ENCODE measurements around the gene RIPK4.
A peak's percentile ranks its signal among the peaks of the same experiment; 100 is the strongest.

The RIPK4 gene

GRCh38 chr21:41780337-41781049, 13.6 kb upstream of the RIPK4 start:
- TF ChIP-seq ZFX (IDR thresholded peaks at IDR 0.05; ENCODE audit: borderline replicate concordance), result no peak
- TF ChIP-seq CTCF (IDR thresholded peaks at IDR 0.05), result no peak
- H3K27ac ChIP-seq, result peak overlapping the region; percentile 82

GRCh38 chr21:41779659-41780058, 12.8 kb upstream of the RIPK4 start:
- peak overlapping the region; percentile 82 for H3K27ac ChIP-seq

GRCh38 chr21:41778930-41779600, 12.2 kb upstream of the RIPK4 start:
- H3K27ac ChIP-seq, result peak overlapping the region; percentile 82
- TF ChIP-seq CTCF (IDR thresholded peaks at IDR 0.05) (no peak), ZFX (IDR thresholded peaks at IDR 0.05; ENCODE audit: borderline replicate concordance) (no peak)

More at GRCh38 chr21:41779659-41780058, 12.8 kb upstream of the RIPK4 start:
- TF ChIP-seq ZFX (IDR thresholded peaks at IDR 0.05; ENCODE audit: borderline replicate concordance), result no peak
- TF ChIP-seq CTCF (IDR thresholded peaks at IDR 0.05), result no peak

- peak overlapping the region; percentile 82 for H3K27ac ChIP-seq
- no peak for TF ChIP-seq ZFX (IDR thresholded peaks at IDR 0.05; ENCODE audit: borderline replicate concordance)
- peak; percentile 89 for TF ChIP-seq CTCF (IDR thresholded peaks at IDR 0.05)
Measured at GRCh38 chr21:41777951-41778815, 11.3 kb upstream of the RIPK4 start.

GRCh38 chr21:41776778-41777177, 9.9 kb upstream of the RIPK4 start:
- no peak overlapping the region for H3K27ac ChIP-seq
- TF ChIP-seq ZFX (IDR thresholded peaks at IDR 0.05; ENCODE audit: borderline replicate concordance) (no peak), CTCF (IDR thresholded peaks at IDR 0.05) (no peak)

- TF ChIP-seq ZFX (IDR thresholded peaks at IDR 0.05; ENCODE audit: borderline replicate concordance) (no peak), CTCF (IDR thresholded peaks at IDR 0.05) (no peak)
- H3K27ac ChIP-seq, result no peak overlapping the region
Measured at GRCh38 chr21:41775149-41775472, 8.3 kb upstream of the RIPK4 start.

Data from 22Rv1 (cell line).